Smooth muscle cell (in vitro differentiated cells): Measurements from ENCODE around the gene TMCC2. TPM values are rescaled to one million over a fixed set of nuclear protein-coding genes. Genes with fewer than 3 reads are reported as not detected.

ENCODE experiments used
- DNase-seq: peaks from one replicate; lab custom pipeline; 2025; ENCODE audit not compliant: unreplicated experiment; lab: John Stamatoyannopoulos, UW
- H2AFZ ChIP-seq: fragments of 200-600 bp; sonication (generic); 2 replicates; pipeline ENCODE4 v1.6.0; 2016; ENCODE audit warnings: antibody characterized with exemption, low read depth, mild to moderate bottlenecking
- H3F3A ChIP-seq: fragments of 200-600 bp; sonication (generic); 2 replicates; pipeline ENCODE4 v1.6.0; 2017; ENCODE audit warnings: antibody characterized with exemption, low read depth
- H3K27ac ChIP-seq: fragments of 200-600 bp; sonication (generic); 2 replicates; pipeline ENCODE4 v1.5.1; 2016; ENCODE audit warnings: low read depth, mild to moderate bottlenecking
- H3K27me3 ChIP-seq: fragments of 200-600 bp; sonication (generic); 2 replicates; pipeline ENCODE4 v1.6.1; 2016; ENCODE audit warnings: low read depth, mild to moderate bottlenecking
- H3K36me3 ChIP-seq: fragments of 200-600 bp; sonication (generic); 2 replicates; pipeline ENCODE4 v1.5.1; 2016; ENCODE audit warnings: low read depth
- H3K4me1 ChIP-seq: fragments of 200-600 bp; sonication (generic); 2 replicates; pipeline ENCODE4 v1.5.1; 2016; ENCODE audit warnings: low read depth
- H3K4me2 ChIP-seq: fragments of 200-600 bp; sonication (generic); 2 replicates; pipeline ENCODE4 v1.6.0; 2016; ENCODE audit warnings: mild to moderate bottlenecking
- H3K4me3 ChIP-seq: fragments of 200-600 bp; sonication (generic); 2 replicates; pipeline ENCODE4 v1.5.1; 2016; ENCODE audit warnings: mild to moderate bottlenecking
- H3K79me2 ChIP-seq: fragments of 200-600 bp; sonication (generic); 2 replicates; pipeline ENCODE4 v1.6.0; 2016; ENCODE audit warnings: low read depth, mild to moderate bottlenecking
- H3K9ac ChIP-seq: fragments of 200-600 bp; sonication (generic); 2 replicates; pipeline ENCODE4 v1.6.0; 2016; ENCODE audit warnings: low read depth
- H3K9me3 ChIP-seq: fragments of 200-600 bp; sonication (generic); replicated peaks from 2 replicates; pipeline ENCODE4 v1.5.1; 2016; ENCODE audit warnings: low read depth
- H4K20me1 ChIP-seq: fragments of 200-600 bp; sonication (generic); 2 replicates; pipeline ENCODE4 v1.6.0; 2016; ENCODE audit warnings: low read depth
- CTCF ChIP-seq: fragments of 200-600 bp; sonication (generic); IDR thresholded peaks from 2 replicates; pipeline ENCODE4 v1.5.1; 2017; ENCODE audit warnings: borderline replicate concordance, mild to moderate bottlenecking, antibody characterized with exemption; ENCODE audit not compliant: insufficient read depth, poor library complexity, severe bottlenecking
- whole genome bisulfite sequencing: methylation state at CpG from one replicate; pipeline ENCODE4 v1.1.7; 2016; ENCODE audit warnings: low lambda C conversion rate; 5-methylcytosine and 5-hydroxymethylcytosine counted together
- polyA plus RNA-seq: library from polyadenylated mRNA; unstranded; fragments of >200 nt; fragmentation: Nextera tagmentation; extraction: Ambion mirVana; gene quantifications from 2 replicates; pipeline ENCODE4 v1.2.1, GENCODE V29; 2016
- total RNA-seq: library from RNA; depleted of rRNA; stranded (reverse); fragments of >200 nt; gene quantifications from 2 replicates; pipeline ENCODE4 v1.2.3, GENCODE V29; 2014

The TMCC2 gene
- total and polyA plus RNA-seq, 2 experiments from 2014 or later = 3.3 to 5.6 TPM

- WGBS = 94% methylated on average over 5 of the region's 8 CpGs
- Histone ChIP-seq H3K4me3 (no peak overlapping the region), H3K36me3 (no peaks in the 10 kb centered on the region), H3K9ac (no peak overlapping the region), H3K79me2 (no peaks in the 10 kb centered on the region), H3K9me3 (no peaks in the 10 kb centered on the region), H3K4me2 (no peak overlapping the region), H3K4me1 (peaks cover 22% of the 10 kb centered on the region), H4K20me1 (no peaks in the 10 kb centered on the region), H3F3A (no peaks in the 10 kb centered on the region), H3K27ac (no peak overlapping the region), H3K27me3 (no peaks in the 10 kb centered on the region), H2AFZ (no peak overlapping the region)
- no peak for TF ChIP-seq CTCF
- no peak for DNase-seq
Measured at GRCh38 chr1:205269711-205270110, 42.0 kb downstream of the TMCC2 start.

DNA sequence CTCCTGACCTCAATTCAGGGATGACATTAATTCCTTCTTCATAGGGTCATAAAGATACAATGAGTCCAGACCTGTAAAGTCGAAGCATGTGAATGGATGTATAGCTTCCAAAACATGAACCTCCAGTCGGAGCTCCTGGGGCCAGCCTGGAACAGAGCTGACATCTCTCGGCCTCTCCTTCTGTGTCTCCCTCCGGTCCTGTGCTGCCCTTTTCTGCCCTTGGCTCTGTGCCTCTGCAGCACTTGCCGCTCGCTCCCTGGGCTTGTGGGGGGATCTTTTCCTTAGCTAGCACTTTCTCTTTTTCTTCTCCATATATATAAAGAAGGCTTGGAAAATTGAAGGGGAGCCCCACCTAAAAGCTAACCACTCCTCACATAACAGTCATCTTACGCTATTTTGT lies 42.5 kb downstream of the TMCC2 start:
- no peaks in the 10 kb centered on the region for H3K79me2 ChIP-seq
- H4K20me1 ChIP-seq = no peaks in the 10 kb centered on the region
- TF ChIP-seq CTCF = no peak
- 96% methylated on average over 7 of the region's 7 CpGs for WGBS
- no peak overlapping the region for H3K4me2 ChIP-seq
- H2AFZ ChIP-seq = no peak overlapping the region
- no peak overlapping the region for H3K4me3 ChIP-seq
- DNase-seq = no peak
- no peaks in the 10 kb centered on the region for H3K9me3 ChIP-seq
- no peaks in the 10 kb centered on the region for H3K27me3 ChIP-seq
- peaks cover 22% of the 10 kb centered on the region for H3K4me1 ChIP-seq
- no peaks in the 10 kb centered on the region for H3K36me3 ChIP-seq
- H3K9ac ChIP-seq = no peak overlapping the region
- H3K27ac ChIP-seq = no peak overlapping the region
- no peaks in the 10 kb centered on the region for H3F3A ChIP-seq

GRCh38 chr1:205270764-205271163 lies 43.0 kb downstream of the TMCC2 start:
- WGBS = 67% methylated on average over 8 of the region's 8 CpGs
- no peak overlapping the region for H3K9ac ChIP-seq
- H2AFZ ChIP-seq = no peak overlapping the region
- no peak overlapping the region for H3K4me2 ChIP-seq
- H3K27ac ChIP-seq = no peak overlapping the region
- H3K4me1 ChIP-seq = peaks cover 22% of the 10 kb centered on the region
- TF ChIP-seq CTCF = no peak
- H3F3A ChIP-seq = no peaks in the 10 kb centered on the region
- no peaks in the 10 kb centered on the region for H3K27me3 ChIP-seq
- H3K36me3 ChIP-seq = no peaks in the 10 kb centered on the region
- no peaks in the 10 kb centered on the region for H3K79me2 ChIP-seq
- H3K4me3 ChIP-seq = no peak overlapping the region
- no peak for DNase-seq
- no peaks in the 10 kb centered on the region for H4K20me1 ChIP-seq
- no peaks in the 10 kb centered on the region for H3K9me3 ChIP-seq

GRCh38 chr1:205271277-205271676 lies 43.5 kb downstream of the TMCC2 start:
- Histone ChIP-seq H3F3A (no peaks in the 10 kb centered on the region), H4K20me1 (no peaks in the 10 kb centered on the region), H2AFZ (no peak overlapping the region), H3K4me3 (no peak overlapping the region), H3K4me1 (peaks cover 22% of the 10 kb centered on the region), H3K9ac (no peak overlapping the region), H3K27me3 (no peaks in the 10 kb centered on the region), H3K27ac (no peak overlapping the region), H3K9me3 (no peaks in the 10 kb centered on the region), H3K79me2 (no peaks in the 10 kb centered on the region), H3K36me3 (no peaks in the 10 kb centered on the region), H3K4me2 (no peak overlapping the region)
- DNase-seq = no peak
- 92% methylated on average over 8 of the region's 8 CpGs for WGBS
- TF ChIP-seq CTCF = no peak
